GM21619 (cell line): ENCODE measurements around the gene PMFBP1.

Experiments
- ATAC-seq: cut with Tn5 transposase; IDR thresholded peaks from one replicate; pipeline ENCODE4 v1.9.1; 2021; ENCODE audit not compliant: unreplicated experiment

The PMFBP1 gene, protein sequence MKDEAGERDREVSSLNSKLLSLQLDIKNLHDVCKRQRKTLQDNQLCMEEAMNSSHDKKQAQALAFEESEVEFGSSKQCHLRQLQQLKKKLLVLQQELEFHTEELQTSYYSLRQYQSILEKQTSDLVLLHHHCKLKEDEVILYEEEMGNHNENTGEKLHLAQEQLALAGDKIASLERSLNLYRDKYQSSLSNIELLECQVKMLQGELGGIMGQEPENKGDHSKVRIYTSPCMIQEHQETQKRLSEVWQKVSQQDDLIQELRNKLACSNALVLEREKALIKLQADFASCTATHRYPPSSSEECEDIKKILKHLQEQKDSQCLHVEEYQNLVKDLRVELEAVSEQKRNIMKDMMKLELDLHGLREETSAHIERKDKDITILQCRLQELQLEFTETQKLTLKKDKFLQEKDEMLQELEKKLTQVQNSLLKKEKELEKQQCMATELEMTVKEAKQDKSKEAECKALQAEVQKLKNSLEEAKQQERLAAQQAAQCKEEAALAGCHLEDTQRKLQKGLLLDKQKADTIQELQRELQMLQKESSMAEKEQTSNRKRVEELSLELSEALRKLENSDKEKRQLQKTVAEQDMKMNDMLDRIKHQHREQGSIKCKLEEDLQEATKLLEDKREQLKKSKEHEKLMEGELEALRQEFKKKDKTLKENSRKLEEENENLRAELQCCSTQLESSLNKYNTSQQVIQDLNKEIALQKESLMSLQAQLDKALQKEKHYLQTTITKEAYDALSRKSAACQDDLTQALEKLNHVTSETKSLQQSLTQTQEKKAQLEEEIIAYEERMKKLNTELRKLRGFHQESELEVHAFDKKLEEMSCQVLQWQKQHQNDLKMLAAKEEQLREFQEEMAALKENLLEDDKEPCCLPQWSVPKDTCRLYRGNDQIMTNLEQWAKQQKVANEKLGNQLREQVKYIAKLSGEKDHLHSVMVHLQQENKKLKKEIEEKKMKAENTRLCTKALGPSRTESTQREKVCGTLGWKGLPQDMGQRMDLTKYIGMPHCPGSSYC

GRCh38 chr16:72172105-72173034, at the start of gene PMFBP1:
Gene PMFBP1, minus strand, starts transcription at chr16:72172155. Its CDS starts 947 bp downstream, at chr16:72171208.
- ATAC-seq: peak; percentile 99

DNA sequence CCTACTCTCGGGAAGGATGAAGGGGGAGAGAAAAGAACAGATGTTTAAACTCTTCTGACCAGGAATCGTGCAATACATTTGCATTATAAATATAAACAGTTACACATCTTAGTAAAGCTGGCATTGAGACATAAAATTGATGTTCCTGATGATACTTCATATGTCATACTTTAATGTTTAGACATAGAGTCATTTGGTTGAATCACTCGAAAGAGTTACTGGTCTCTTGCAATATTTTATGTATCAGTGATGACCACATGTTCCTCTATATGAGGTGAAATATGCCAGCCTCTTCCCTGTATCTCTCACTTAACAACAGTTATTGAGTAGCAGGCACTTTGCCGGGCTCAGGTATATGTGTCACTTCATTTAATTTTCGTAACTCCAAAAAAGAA, 49.7 kb upstream of the PMFBP1 start:
- ATAC-seq: no peak

DNA sequence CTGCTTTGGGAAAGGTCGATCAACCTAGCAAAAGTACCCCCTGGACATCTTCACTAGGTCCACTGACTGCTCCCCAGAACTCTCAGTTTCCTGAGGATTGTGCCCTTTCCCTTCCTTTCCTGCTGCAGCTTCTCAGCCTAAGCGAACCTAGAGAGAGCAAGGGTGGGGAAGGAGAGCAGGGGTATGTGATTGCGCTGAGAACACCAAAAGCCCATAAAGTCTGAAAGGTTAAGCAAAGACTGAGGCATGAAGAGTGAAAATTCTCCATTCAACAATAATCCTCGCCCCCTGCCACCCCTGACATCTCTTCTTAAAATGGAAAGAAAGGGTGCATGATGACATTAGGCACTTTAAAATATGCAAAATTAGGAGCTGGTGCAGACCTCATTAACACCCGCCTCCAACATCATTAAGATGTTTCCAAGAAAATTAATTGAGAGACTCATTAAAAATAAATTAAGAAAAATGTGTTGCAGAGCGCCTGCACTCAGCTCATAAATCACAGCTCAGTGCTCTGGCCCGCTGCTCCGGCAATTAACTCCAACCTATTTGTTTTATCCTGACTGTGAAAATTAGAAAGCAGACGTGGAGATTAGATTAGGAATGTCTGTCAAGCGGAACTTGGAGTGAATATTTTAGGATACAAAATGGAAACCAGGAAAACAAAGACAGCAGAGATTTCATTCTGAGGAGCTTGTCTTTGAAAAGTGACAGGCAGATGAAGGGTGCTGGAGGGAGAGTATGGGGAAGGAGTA, 49.1 kb upstream of the PMFBP1 start:
- no peak for ATAC-seq

- ATAC-seq: no peak
Observed at GRCh38 chr16:72219282-72219681, 47.3 kb upstream of the PMFBP1 start.

DNA sequence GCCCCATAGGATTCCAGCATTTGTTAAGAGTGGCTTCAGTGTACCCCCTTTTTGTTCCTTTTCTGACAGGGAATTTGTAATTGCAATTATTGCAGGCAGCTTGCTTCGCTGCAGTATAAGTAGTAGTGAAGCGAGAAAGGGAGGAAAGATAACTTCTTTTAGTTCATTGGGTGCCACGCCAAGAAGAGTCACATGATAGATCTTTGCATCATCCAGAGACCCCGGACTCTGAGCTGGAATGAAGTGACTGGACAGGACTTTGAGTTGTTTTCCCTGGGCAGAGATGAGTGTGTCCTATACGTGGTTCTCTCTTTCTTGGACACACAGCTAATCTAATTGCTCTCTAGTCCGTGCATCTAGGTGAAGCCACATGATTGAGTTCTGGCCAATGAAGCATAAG, 44.8 kb upstream of the PMFBP1 start:
- ATAC-seq: no peak

DNA sequence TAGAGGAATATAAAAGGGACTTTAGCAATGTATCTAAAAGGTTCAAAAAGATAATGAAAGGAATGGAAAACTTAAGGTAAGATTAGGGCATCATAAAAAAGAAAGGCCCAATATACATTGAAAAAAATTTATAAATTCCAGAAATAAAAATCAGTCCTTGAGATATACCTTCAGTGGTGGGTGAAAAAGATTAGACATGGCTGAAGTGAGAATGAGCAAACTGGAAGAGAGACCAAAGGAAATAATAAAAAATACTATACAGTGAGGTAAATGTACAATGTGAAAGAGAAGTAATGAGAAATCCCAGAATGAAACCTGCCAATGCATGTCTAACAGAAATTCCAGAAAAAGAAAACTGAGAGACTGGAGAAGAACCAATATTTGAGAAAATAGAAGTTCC, 42.9 kb upstream of the PMFBP1 start:
- ATAC-seq: no peak

DNA sequence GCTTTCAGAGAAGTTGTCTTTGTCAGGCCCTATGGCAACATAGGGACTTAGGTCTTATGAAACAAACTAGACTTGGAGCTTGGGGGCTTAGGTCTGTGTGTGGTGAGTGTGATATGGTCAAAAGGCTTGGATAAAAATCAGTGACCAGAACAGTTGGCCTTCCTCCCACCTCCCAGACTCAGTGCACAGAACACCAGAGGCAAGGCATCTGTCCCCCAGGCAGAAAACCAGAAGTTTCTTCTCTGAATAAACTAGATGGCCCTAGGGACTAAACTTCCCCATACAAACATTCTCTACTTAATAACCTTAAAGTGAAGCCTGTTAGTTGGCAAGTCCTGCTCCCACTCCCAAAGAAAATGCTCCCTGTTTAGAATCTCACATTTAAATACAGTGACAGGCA, 39.2 kb upstream of the PMFBP1 start:
- ATAC-seq: no peak

GRCh38 chr16:72210555-72210954, 38.6 kb upstream of the PMFBP1 start:
- ATAC-seq: no peak

- ATAC-seq: no peak
Observed at GRCh38 chr16:72210072-72210471, 38.1 kb upstream of the PMFBP1 start.

DNA sequence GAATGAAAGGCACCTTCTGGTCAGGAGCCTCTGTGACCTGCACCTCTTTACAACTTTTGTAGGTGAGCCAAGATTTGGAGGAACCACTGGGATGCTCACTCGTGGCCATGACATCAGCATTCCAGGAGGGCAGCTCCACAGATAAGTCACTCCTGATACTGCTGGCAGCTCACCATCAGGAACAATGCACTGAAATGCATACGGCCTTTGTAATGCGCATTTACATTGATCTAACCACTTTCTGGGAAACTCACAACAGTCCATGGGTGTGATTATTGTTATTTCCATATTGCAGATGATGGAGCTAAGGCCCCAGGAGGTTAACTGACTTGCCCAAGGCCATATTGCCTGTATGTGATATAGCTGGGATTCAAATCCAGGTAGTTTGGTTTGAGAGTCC, 34.3 kb upstream of the PMFBP1 start:
- no peak for ATAC-seq

DNA sequence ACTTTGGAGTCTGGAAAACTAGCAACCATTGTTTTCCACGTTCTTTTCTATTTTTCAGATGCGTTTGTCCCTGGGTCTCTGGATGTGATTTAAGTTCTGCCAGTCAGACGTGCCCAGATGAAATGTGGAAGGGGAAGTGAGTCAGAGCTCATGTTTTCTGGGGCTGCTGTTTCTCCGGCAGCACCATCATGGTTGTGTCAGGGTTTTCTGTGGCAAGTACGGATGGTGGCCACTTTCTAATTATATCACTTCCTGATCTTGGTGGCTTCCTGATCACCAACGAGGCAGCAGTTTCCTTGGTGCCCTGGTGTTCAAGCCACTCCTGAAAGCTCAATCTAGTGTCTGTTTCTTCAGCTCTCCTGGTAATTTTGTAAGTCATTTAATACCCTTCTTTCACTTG, 31.4 kb upstream of the PMFBP1 start:
- ATAC-seq: peak; percentile 79

DNA sequence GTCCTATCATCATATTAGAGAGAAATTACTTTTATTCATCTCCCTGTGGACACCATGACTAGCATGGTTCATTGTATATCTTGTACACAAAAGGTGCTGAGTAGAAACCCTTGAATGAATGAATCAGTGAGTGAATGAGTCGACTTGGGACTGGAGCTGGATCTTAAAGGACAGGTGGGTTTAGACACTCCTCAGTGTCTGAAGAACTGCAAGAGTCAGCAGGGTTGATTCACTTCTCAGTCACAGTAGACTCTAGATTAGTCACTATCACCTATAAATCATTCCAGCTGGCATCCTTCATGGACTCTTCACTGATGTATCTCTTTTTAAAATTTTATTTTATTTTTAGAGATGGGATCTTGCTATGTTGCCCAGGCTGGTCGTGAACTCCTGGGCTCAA, 30.1 kb upstream of the PMFBP1 start:
- no peak for ATAC-seq

- ATAC-seq: no peak
Observed at GRCh38 chr16:72201387-72201786, 29.4 kb upstream of the PMFBP1 start.

DNA sequence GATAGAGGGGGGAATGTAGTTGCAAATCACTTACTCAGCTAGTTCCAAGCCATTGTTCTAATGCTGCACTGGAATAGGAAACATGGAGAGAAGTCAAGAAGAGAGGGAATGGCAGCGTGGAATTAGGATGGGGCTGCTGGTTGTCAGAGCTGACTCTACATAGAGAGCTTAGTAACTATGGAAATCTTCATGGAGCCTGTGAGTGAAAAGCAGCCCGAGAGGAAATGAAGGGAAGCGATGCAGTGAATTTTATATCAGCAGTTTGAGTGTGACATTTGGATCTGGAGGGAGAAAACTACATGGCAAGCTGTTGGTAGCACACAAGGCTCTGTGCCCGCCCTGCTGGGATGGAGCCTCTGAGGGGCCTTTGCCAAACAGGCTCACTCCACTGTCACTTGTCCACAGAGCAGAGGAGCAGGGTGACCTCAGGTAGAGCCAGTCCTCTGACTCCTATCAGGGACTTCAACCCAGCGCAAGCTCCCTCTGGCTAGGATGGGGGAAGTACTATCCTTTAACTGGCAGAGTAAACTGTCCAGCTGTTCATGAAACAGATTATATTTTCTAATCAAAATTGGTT, 27.9 kb upstream of the PMFBP1 start:
- ATAC-seq: no peak

DNA sequence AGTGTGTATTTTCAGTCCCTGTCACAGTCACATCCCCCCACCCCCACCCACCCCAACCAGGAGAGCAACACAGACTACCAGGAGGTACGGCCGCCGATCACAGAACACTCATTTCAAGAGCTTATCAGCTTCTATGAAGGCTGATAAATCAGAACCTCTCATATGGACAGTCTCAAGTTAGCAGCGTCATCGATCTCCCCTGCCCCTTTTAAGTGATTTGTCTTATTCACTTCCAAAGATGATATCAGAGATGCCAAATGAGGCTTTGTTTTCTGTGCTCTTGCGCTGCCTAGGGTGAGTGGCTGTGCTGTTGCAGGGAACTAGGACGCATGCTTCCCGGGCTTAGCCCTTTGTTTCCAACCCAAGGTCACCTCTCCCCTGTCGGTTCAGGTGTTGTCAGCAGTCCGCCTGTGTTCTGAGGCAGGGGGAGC, 26.8 kb upstream of the PMFBP1 start:
- ATAC-seq: no peak

DNA sequence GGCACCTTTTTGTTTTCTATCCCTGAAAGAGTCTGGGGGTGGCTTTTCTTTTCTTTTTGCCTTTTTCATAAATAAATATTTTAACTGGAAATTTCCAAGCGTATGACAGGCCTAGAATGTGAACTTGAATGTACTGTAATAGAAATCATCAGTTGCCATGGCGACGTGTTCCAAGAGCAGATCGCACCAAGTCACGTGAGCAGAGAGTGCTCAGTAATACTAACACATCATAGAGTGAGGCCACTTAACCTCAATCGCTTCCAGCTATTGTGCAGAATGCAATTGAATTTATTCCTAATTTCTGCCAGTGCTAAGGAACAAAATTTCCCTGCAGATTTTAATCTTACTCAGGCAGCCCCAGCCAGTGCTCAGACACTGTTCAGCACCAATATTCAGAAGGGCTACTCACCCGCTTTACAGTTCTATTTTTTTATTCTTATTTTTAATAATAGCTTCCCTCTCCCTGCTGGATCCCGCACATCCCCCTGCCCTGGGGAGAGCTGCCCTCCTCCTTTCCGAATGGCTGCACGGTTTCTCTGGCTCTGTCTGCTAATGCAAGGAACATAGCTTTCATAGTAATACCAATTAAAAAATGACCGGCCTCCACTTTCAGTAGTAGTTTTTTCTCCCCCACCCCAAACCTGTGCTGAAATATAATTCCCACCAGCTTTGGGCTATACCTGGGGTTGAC, 26.2 kb upstream of the PMFBP1 start:
- ATAC-seq: no peak

- ATAC-seq: no peak
Observed at GRCh38 chr16:72197545-72197944, 25.6 kb upstream of the PMFBP1 start.

GRCh38 chr16:72195609-72196008, 23.7 kb upstream of the PMFBP1 start:
- no peak for ATAC-seq

DNA sequence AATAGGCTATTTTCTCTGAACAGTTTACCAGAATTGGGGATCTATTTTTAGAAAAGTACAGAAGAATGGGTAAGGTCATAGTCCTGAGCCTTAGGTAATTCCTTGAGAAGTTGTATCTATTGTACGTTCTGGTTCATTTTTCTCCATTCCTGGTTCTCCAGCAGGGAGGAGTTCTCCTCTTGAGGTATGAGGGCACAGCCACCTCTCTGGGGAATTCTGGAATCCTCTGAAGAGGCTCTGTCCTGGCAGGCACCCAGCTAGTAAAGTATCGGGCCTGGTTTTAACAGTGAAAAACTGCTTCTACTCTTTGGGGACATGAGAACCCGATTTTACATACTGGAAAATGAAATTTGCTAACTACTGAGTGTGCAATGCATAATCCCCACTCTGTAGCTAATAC, 19.6 kb upstream of the PMFBP1 start:
- no peak for ATAC-seq
